OCI-LY1 (cell line): ENCODE results near the gene GOLT1B.

ENCODE experiments used
- EZH2 ChIP-seq: fragments of 200-600 bp; sonication (generic), shearing (Covaris generic); IDR thresholded peaks from 2 replicates; pipeline ENCODE4 v1.8.0; 2017; ENCODE audit warnings: borderline replicate concordance, mixed run types, mild to moderate bottlenecking, antibody characterized with exemption, low read length, moderate library complexity, mixed read lengths
- TF ChIP-seq, protein P1 (sequence below): fragments of 200-600 bp; sonication (generic), shearing (Covaris generic); IDR thresholded peaks from 2 replicates; pipeline ENCODE4 v1.5.1; 2017; ENCODE audit warnings: mild to moderate bottlenecking, antibody characterized with exemption, low read length, moderate library complexity, mixed read lengths

DNA sequence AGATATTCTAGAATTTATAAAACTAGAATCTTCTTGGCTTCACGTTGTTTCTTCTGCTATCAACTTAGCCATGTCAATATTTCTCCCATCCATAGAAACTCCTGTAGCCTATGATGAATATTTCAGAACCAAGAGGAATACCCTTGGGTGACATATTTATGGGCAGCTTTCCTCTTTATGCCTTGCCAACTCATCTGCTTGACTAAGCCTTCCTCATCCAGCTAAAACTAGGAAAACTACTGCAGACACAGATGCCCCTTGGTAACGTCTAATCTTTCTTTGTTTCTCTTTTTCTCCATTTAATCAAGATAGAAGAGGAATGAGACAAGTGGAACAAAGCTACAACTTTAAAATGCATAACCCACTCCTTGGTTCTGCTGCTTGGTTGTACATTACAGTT is 6.3 kb downstream of the GOLT1B start:
- TF ChIP-seq EZH2 = no peak
- TF ChIP-seq, protein P1, sequence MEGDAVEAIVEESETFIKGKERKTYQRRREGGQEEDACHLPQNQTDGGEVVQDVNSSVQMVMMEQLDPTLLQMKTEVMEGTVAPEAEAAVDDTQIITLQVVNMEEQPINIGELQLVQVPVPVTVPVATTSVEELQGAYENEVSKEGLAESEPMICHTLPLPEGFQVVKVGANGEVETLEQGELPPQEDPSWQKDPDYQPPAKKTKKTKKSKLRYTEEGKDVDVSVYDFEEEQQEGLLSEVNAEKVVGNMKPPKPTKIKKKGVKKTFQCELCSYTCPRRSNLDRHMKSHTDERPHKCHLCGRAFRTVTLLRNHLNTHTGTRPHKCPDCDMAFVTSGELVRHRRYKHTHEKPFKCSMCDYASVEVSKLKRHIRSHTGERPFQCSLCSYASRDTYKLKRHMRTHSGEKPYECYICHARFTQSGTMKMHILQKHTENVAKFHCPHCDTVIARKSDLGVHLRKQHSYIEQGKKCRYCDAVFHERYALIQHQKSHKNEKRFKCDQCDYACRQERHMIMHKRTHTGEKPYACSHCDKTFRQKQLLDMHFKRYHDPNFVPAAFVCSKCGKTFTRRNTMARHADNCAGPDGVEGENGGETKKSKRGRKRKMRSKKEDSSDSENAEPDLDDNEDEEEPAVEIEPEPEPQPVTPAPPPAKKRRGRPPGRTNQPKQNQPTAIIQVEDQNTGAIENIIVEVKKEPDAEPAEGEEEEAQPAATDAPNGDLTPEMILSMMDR = no peak
